Adrenal gland (tissue), 5 donors: ENCODE results near the gene ITGA3.

ENCODE experiments used
- CTCF ChIP-seq, 6 experiments: fragments of 450-650 bp in 4 of 6; fragments of 200-600 bp in 2 of 6; sonication (generic) in 1 of 6; IDR thresholded peaks; 1 replicate in 5 of 6; 2 replicates in 1 of 6; pipeline versions ENCODE4 v1.5.1 to v1.8.0; 2016 to 2021; ENCODE audit warnings: antibody characterized with exemption in 6 of 6, mild to moderate bottlenecking in 2 of 6, moderate library complexity in 1 of 6
- POLR2A ChIP-seq, 2 donors: fragments of 450-650 bp; IDR thresholded peaks; one replicate each; pipeline ENCODE4 v1.6.1; 2017; ENCODE audit warnings: antibody characterized with exemption in 2 of 2, mild to moderate bottlenecking in 2 of 2, moderate library complexity in 1 of 2
- donor health status: DM: no; HTN: no; CAD: no.

DNA sequence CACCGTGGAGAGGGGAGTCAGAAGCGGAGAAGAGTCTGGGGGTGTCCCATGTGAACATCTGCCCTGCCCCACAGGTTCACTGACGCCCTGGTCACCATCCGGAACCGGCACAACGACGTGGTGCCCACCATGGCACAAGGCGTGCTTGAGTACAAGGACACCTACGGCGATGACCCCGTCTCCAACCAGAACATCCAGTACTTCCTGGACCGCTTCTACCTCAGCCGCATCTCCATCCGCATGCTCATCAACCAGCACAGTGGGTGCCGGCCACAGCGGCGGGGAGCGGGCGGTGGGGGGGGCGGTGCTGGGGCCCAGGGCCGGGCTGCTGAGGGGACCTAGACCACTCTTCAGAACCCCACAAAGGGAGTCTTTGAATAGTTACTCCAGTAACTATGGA is 49.9 kb downstream of the ITGA3 start:
- TF ChIP-seq CTCF (IDR thresholded peaks at IDR 0.05) = no peak
- no peak for TF ChIP-seq POLR2A (IDR thresholded peaks at IDR 0.05)
